Ramos (cell line): ENCODE measurements around the gene TLCD3B.

Source experiments
- in situ Hi-C: fragments of 300-500 bp; cut with MboI; formaldehyde crosslinking; loops from one replicate; pipeline ENCODE4 v1.14.3; 2022; ENCODE audit warnings: low sequenced_read_pairs; ENCODE audit not compliant: unreplicated experiment

The TLCD3B gene

GRCh38 chr16:30009990-30010843 is 20.9 kb downstream of the TLCD3B start:
- in situ Hi-C loops = loop anchor here (25.0 kb wide), 1 partner anchor 173 kb away; no protein-coding TSS in a partner anchor

- in situ Hi-C loops = loop anchor here (25.0 kb wide), 1 partner anchor 172 kb away; no protein-coding TSS in a partner anchor
Measured at GRCh38 chr16:30009085-30009862, 21.8 kb downstream of the TLCD3B start.

GRCh38 chr16:30007378-30007895 is 23.6 kb downstream of the TLCD3B start:
- in situ Hi-C loops = loop anchor here (25.0 kb wide), 1 partner anchor 170 kb away; no protein-coding TSS in a partner anchor

GRCh38 chr16:30006659-30007377 is 24.3 kb downstream of the TLCD3B start:
- in situ Hi-C loops = loop anchor here (25.0 kb wide), 1 partner anchor 170 kb away; no protein-coding TSS in a partner anchor

- in situ Hi-C loops = loop anchor here (25.0 kb wide), 1 partner anchor 169 kb away; no protein-coding TSS in a partner anchor
Measured at GRCh38 chr16:30006095-30006473, 25.0 kb downstream of the TLCD3B start.

- in situ Hi-C loops = loop anchor here (25.0 kb wide), 1 partner anchor 168 kb away; no protein-coding TSS in a partner anchor
Measured at GRCh38 chr16:30005341-30006094, 25.6 kb downstream of the TLCD3B start.

- in situ Hi-C loops = loop anchor here (25.0 kb wide), 1 partner anchor 168 kb away; no protein-coding TSS in a partner anchor
Measured at GRCh38 chr16:30004811-30005242, 26.2 kb downstream of the TLCD3B start.

GRCh38 chr16:30004424-30004776 is 26.7 kb downstream of the TLCD3B start:
- in situ Hi-C loops = loop anchor here (25.0 kb wide), 1 partner anchor 167 kb away; no protein-coding TSS in a partner anchor

GRCh38 chr16:30003670-30004423 is 27.2 kb downstream of the TLCD3B start:
- in situ Hi-C loops = loop anchor here (25.0 kb wide), 1 partner anchor 167 kb away; no protein-coding TSS in a partner anchor

- in situ Hi-C loops = loop anchor here (25.0 kb wide), 1 partner anchor 165 kb away; no protein-coding TSS in a partner anchor
Measured at GRCh38 chr16:30002614-30003346, 28.3 kb downstream of the TLCD3B start.

GRCh38 chr16:30000735-30001631 is 30.1 kb downstream of the TLCD3B start:
- in situ Hi-C loops = loop anchor here (25.0 kb wide), 1 partner anchor 164 kb away; no protein-coding TSS in a partner anchor

GRCh38 chr16:29999605-30000004 is 31.5 kb downstream of the TLCD3B start:
- in situ Hi-C loops = loop anchor here (25.0 kb wide), 1 partner anchor 162 kb away; no protein-coding TSS in a partner anchor

- in situ Hi-C loops = no loop called here
Measured at GRCh38 chr16:29996766-29997250, 34.3 kb downstream of the TLCD3B start.

- in situ Hi-C loops = no loop called here
Measured at GRCh38 chr16:29995911-29996765, 34.9 kb downstream of the TLCD3B start, which contains the start of gene INO80E. INO80E (plus strand) TSS chr16:29996241; CDS start chr16:29996311, 70 bp downstream.

- in situ Hi-C loops = no loop called here
Measured at GRCh38 chr16:29995324-29995910, 35.7 kb downstream of the TLCD3B start, which contains the start of gene HIRIP3. HIRIP3 (minus strand) TSS chr16:29995617; CDS start chr16:29995605, 12 bp downstream.
